ENCODE measurements around the gene ST3GAL3. TPM values are rescaled to one million over a fixed set of nuclear protein-coding genes. Genes with fewer than 3 reads are reported as not detected.
"Not testable (repeated sequence)": the region's sequence is repeated elsewhere in the genome, so short reads cannot be mapped to it uniquely, and the experiment has no call there.

Gene ST3GAL3
- total RNA-seq, 1 donor from 2014 or later = 9.9 TPM

DNA sequence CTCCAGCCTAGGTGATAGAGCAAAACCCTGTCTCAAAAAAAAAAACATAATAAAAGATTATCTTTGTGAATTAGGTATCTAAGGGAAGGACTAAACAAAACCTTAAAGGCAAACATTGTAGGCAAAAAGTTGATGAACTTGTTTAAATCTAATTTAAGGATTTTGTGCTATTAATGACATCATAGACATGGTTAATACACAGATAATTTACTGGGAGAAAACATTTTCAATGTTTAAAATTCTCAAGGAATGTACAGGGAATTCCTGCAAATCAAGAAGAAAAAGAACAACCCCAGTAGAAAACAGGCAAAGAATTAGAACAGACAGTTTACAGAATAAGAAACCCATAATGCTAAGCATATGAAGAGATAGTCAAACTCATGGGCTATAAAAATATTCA lies 47.6 kb downstream of the ST3GAL3 start:
- DNase-seq (ENCODE audit: low read depth in 2 of 2) = no peak

DNA sequence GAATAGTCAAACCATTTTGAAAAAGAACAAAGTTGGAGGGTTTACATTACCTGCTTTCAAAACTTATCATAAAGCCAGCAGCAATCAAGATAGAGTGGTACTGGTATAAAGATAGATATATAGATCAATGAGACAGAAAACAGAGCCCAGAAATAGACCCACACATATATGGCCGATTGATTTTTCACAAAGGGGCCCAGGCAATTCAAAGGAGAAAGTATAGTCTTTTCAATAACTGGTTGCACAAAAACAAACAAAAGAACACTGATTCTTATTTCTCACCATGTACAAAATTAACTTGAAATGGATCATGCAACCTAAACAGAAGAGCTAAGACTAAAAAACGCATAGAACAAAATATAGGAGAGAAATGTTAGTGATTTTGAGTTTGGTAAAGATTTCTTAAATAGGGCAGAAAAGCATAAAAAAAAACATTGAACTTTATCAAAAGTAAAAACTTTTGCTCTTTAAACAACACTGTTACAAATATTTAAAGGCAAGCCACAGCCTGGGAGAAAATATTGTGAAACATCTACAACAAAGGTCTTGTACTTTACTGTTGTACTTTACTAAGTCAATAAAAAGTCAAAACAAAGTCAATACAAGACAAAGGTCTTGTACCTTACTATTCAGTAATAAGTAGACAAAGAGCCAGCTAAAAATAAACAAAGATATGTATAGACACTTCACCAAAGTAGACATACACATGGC lies 50.2 kb downstream of the ST3GAL3 start:
- DNase-seq (ENCODE audit: low read depth in 2 of 2) = no peak

DNA sequence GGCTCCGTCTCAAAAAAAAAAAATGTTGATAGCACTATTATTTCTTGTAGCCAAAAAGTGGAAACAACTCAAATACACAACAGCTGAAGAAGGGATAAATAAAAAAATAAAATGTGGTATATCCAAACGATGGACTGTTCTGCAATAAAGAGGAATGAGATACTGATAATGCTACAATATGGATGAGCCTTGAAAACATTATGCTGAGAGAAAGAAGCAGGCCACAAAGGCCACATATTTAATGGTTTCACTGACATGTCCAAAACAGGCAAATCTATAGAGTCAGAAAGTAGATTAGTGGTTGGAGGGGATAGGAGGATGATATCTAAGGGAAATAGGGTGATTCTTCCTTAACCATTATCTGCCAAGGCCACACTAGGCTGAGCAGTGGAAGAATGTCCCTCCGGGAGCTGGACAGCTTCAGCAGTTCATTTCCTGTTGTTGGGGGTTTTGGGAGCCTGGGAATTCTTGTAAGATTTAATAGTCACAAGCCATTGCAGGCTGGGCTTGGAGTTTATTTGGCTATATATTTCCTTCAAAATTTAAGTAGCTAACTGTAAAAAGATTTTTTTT lies 53.5 kb downstream of the ST3GAL3 start:
- DNase-seq (ENCODE audit: low read depth in 2 of 2) = peak in 1 of 2 donors; percentile 52

DNA sequence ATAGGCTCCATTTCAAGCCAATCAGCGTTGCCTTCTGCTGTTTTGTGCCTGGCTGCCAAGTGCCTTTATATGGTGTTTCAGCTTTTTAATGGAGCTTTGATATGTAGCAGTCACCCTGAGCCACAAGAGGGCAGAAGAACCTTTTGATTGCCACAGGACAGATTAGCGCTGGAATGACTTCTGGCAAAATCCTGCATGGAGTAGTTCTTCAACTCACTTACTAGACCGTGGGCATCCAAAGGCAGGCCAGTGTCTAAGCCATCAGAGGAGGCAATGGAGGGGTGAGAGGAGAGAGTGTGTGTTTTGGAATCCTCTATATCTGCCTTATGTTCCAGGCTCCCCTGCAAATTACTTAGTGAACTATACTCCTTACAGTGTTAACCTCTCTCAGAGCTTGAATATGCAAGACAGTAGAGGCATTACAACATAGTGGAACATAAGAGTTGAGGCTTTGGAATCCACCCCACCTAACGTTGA lies 56.2 kb downstream of the ST3GAL3 start:
- DNase-seq (ENCODE audit: low read depth in 2 of 2) = peak; percentile 87 to 92

DNA sequence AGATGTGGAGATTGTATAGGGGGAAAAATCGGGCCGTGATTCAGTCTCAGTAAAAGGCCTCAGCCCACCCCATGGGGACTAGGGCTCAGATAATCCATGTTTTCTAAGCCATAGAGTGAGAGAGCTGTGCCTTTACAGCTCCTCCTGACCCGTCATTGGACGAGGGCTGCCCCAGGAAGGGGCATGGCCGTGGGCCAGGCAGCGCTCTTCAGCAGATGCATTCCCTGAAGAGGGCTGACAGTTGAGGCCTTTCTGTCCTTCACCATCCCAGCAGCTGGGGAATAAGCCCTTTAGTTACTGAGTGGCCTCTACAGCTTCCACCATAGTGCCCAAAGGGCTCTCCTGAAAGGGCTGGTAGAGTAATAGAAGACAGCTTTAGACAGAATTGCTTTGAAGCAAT lies 57.2 kb downstream of the ST3GAL3 start:
- DNase-seq (ENCODE audit: low read depth in 2 of 2) = no peak

DNA sequence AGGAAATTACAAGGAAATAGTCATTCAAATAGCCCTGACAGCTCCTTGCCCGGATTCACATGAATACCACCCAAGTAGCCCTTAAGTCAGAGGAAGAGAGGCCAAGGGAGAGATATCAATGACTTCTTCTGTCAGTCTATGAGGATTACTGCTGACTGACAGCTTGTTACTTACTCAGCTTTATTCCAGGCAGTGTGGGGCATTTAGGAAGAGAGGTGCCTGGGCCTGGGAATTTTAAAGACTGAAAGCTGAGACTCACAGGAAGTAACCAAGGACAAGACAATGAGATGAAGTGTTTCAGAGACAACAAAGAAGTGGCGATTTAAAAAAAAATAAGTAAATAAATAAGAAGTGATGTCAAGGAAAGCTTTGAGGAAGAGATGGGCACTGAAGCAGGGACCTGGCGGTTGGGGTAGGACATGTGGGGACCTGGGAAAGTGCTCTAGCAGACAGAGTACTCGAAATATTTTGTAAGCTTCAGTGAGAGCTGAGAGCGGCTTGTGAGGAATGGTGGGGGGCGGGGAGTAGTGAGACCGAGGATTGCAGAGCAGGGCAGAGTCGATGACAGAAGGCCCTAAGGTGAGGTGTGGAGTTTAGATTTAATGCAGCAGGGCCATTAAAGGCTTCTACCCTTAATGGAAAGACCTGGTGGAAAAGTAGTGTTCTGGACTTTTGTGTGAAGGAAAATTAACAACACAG lies 58.9 kb downstream of the ST3GAL3 start:
- DNase-seq (ENCODE audit: low read depth in 2 of 2) = peak in 1 of 2 donors; percentile 20

DNA sequence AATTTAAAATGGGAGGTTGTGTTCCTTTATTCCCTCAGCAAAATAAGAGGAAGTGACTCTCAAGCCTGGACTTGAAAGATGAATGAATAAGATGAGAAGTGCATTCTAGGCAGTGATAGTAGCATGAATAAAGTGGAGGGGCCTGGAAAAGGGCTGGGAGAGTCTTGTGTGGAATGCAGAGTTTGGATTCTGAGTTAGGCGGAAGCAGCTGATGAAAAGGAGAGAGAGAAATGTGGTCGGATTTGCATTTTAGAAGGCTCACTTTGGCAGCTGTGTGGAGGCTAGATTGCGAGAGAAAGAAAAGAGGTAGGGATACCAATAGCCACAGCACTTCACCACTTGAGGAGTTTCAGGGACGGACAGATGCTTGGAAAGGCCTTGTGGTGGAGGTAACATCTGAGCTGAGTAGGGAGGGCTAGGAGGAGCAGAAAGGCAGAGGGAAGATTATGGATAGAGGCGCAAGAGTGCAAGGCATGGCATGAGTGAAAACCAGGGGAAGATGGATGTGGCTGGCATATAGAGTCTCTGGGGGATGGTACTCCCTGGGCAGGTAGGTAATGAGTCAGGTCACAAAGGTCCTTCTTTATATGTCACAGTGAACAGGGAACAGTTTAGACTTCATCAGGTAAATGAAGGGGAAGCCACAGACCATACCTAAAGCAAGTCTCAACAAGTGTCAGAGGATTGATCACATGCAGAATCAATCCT lies 59.6 kb downstream of the ST3GAL3 start:
- no peak for DNase-seq (ENCODE audit: low read depth in 2 of 2)

DNA sequence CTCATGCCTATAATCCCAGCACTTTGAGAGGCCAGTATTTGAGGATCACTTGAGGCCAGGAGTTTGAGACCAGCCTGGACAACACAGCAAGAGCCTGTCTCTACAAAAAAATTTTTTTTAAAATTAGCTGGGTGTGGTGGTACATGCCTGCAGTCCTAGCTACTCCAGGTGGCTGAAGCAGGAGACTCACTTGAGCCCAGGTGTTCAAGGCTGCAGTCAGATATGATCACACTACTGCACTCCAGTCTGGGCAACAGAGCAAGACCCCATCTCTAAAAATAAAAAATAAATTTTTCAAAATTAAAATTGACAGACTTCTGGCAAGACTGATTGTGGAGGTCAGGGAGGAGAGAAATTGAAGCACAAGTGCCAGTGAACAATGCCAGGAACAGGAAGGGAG lies 60.8 kb downstream of the ST3GAL3 start:
- no peak for DNase-seq (ENCODE audit: low read depth in 2 of 2)

DNA sequence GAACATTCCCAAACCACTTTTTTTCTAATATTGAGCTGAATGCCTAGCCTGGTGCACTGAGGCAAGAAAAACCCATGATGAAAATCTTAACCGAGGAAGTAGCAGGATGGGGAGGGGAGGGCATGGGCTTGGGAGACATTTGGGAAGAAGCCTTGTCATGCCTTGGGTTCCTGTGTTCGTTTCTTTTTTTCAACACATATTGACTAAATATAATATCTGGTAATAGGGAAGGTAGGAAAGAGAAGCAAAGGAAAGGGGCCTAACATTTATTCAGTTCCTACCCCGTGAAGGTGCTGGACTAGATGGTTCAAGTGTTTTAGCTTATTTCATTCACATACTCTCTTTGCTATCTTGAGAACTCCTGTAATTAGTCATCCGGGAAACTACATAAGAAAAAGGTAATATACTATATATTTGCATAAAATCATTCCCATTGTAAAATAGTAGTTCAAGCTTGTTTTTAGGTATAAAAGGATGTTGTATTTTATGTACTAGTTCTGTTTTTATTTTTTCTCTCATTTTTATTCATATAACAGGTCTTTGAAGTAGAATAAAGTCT lies 62.1 kb downstream of the ST3GAL3 start:
- no peak for DNase-seq (ENCODE audit: low read depth in 2 of 2)

DNA sequence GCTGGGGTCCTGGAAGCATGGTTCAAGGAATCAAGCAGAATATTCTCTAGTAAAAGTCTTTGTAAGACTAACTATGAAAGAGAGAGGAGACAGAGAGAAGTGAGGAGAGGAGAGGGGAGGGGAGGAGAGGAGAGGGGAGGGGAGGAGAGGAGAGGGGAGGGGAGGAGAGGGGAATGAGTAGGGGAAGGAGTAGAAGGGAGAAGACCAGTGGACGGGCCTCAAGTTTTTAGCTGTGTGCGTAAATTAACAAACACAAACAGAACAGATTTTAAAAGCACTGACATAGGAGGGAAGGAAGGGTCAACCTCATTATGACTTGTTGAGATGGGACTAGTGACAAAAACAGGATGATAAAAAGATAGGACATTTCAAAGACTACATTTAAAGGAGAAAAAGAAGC lies 62.8 kb downstream of the ST3GAL3 start:
- DNase-seq (ENCODE audit: low read depth in 2 of 2) = no peak

DNA sequence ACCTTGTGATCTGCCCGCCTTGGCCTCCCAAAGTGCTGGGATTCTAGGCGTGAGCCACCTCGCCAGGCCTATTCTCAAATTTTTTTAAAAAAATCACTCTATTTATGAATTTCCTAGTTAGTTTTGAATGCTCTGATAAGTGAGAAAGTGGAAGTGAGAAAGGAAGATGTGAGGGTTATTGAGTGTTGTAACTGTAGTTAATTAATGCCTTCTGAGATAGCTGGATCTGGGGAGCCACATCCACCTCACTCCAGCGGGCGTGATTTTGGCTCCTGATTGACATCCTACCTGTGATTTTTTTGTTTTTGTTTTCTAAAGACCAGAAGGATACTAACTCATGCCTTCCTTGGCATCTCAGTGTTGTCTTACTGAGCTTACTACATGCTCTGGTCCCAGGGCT lies 65.6 kb downstream of the ST3GAL3 start:
- no peak for DNase-seq (ENCODE audit: low read depth in 2 of 2)

DNA sequence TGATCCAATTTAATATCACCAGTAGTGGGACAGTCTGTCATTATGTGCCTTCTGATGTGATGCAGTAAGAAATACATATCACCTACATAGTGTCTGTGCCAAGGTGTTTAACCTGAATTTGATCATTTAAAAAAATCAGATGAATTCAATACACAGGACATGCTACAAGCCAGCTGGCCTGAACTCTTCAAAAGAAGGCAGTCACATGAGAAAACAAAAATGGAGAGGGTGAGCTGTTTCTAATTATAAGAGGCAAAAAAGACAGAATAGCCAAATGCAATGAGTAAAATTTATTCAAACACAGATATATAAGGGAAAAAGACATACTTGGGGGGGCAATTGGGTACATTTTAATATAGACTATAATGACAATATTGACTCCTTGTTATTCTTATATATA lies 66.5 kb downstream of the ST3GAL3 start:
- DNase-seq (ENCODE audit: low read depth in 2 of 2) = no peak

DNA sequence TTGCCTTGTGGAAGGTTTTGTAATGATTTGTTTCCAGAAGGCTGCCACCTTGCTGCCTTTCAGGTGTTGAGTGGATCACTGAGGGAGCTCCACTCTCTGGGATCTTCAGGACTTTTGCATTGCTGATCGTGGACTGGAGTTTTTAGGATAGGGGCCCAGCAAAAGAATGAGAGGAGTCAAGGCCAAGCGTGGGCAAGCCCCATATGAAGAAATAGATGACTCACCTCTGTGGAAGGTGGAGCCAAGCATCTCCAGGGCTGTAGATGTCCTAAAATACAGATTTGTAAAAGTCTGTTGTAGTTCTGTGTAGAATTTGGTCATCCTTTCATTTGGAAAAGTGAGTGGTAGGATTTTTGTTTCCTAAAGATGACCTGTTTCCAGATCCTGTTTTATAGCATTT lies 67.0 kb downstream of the ST3GAL3 start:
- no peak for DNase-seq (ENCODE audit: low read depth in 2 of 2)

DNA sequence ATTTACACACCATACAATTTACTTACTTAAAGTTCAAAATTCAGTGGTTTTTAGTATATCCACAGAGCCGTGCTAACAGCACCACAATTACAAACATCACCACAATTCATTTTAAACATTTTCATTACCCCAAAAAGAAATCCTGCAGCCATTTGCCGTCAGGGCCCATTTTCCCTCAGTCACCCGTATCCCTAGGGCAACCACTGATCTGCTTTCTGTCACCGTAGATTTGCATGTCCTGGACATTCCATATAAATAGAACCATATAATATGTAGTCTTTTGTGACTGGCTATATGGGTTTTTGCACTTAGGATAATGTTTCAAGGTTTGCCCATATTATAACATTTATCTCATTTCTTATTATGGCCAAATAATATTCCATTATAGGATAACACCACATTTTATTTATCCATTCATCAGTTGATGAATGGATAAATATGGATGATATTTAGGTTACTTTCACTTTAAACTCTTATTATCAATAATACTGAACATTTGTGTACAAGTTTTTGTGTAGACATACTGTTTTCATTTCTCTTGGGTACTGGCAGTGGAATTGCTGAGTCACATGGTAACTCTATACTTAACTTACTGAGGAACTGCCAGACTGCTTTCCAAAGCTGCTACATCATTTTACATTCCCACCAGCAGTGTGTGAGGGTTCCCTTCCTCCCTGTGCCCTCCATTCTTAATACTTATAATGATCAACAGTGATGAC lies 68.9 kb downstream of the ST3GAL3 start:
- DNase-seq (ENCODE audit: low read depth in 2 of 2) = peak; percentile 49 to 50

DNA sequence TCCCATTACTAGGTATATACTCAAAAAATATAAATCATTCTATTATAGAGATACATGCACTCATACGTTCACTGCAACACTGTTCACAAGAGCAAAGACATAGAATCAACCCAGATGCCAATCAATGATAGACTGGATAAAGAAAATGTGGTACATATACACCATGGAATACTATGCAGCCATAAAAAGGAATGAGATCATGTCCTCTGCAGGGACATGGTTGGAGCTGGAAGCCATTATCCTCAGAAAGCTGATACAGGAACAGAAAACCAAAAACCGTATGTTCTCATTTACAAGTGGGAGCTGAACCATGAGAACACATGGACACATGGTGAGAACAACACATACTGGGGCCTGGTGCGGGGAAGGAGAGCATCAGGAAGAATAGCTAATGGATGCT lies 70.6 kb downstream of the ST3GAL3 start:
- not testable (repeated sequence) for DNase-seq (ENCODE audit: low read depth in 2 of 2)

DNA sequence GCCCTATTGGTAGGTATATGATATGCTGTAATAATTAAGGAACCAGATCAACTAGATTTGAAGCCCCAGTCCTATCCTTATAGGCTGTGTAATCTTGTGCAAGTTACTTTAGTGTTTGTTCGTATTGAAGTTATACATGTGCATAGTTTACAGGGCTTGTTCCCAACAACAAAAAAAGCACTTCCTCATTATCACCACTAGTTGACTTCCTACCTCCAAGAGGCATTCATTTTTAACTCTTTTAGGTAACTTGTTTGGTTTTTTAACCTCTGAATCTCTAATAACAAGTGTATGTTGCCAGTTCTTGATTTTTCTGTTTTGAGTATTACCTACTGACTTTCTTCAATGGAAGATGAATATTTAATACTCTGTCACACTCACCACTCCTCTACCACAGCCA lies 71.9 kb downstream of the ST3GAL3 start:
- DNase-seq (ENCODE audit: low read depth in 2 of 2) = no peak

DNA sequence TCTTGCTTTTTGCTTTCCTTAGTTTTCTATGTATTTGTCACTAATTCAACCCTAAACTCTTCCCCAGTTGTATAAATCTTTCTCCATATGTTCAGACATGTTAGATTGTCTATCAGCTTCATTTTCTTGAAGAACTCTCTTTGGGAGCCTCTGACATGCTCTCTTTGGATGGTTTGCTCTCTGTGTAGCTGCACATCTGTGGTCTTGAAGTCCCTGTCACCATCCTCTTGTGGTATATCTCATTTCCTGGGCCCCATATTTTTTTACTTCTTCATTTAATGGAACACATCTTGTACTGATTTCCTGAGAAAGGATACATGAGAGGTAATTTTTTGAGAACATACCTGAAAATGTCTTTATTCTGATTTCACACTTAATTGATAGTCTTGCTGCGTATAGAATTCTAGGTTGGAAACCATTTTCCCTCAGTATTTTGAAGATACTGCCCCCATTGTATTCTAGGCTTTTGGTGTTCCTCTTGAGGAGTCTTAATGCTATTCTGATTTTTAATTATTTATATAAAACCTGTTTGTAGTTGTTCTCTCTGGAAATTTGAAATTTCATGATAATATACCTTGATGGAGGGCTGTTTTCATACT lies 72.6 kb downstream of the ST3GAL3 start:
- DNase-seq (ENCODE audit: low read depth in 2 of 2) = no peak

DNA sequence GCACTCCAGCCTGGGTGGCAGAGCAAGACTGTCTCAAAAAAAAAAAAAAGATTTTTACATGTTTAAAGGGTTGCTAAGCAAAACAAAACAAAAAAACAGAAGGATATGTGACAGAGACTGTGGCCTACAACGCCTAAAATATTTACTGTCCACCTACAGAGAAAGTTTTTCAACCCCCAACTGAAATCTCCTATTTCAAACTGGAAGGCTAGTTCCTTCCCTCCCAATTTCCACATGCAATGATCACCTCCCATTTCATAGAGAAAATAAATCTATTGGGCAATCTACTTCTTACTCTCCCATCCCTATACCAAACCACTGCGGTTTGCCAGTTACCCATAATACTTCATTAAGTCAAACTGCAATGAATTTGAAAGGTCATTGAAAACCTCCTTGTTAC lies 74.2 kb downstream of the ST3GAL3 start:
- DNase-seq (ENCODE audit: low read depth in 2 of 2) = no peak

DNA sequence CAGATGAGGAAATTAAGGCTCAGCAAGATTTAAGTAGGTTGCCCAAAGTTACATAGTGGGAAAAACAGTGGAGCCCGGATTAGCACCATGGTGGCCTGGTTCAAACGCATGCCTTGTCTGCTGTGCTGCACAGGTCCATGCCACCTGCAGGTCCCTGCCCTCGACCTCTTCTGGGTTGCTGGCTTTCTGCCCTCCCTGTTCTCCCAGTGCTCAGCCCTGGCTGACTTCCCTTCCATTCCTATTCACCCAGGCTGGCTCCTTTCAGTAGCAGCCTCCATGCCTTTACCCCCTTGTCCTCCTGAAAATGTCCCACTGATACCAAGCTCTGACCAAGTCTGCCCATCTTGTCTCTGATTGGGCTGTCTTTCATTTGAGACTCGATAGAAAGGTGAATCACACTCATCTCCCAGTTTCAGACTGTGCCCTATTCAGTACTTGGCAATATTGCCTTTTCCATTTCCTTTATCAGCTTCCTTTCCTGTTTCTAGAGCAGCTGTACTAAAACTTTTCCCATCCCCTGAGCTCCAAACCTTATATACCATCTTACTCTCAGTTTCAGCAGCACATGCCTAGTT lies 75.8 kb downstream of the ST3GAL3 start:
- peak in 1 of 2 donors; percentile 47 for DNase-seq (ENCODE audit: low read depth in 2 of 2)

DNA sequence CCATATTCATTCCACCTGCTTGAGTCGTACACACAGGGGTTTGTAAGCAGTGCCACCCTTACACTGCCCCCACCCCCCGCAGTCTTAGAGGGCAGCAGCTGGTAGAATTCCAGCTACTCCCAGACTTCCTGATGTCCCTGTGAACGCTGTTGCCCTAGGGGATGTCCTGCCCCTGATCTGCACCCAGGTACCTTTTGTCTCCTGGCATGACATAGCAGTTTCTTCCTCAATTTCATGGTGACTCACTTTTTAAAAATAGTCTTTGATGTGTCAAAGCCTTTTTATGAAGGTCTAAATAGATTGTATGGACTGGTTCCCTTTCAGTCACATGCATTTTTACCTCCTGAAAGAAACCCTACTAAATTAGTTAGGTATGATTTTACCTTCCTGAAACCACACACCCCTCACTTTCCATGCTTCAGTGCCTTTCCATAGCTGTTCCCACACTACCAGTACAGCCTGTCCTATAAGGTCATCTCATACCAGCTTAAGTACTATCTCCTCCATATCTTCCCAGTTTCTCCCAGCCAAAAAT lies 76.4 kb downstream of the ST3GAL3 start:
- peak; percentile 48 to 68 for DNase-seq (ENCODE audit: low read depth in 2 of 2)
